DND-41 (cell line): ENCODE measurements around the gene CANT1.

ENCODE experiments used
- CTCF ChIP-seq: IDR thresholded peaks from 2 replicates; pipeline ENCODE4 v1.5.1; 2012; ENCODE audit warnings: borderline replicate concordance, low read length, moderate library complexity, mild to moderate bottlenecking; ENCODE audit not compliant: poor library complexity, severe bottlenecking; ENCODE audit errors: extremely low read depth
- EZH2 ChIP-seq: IDR thresholded peaks from 3 replicates; pipeline ENCODE4 v1.6.1; 2012; ENCODE audit warnings: borderline replicate concordance, low read depth, mild to moderate bottlenecking, moderate library complexity, low read length, inconsistent platforms; ENCODE audit not compliant: severe bottlenecking

DNA sequence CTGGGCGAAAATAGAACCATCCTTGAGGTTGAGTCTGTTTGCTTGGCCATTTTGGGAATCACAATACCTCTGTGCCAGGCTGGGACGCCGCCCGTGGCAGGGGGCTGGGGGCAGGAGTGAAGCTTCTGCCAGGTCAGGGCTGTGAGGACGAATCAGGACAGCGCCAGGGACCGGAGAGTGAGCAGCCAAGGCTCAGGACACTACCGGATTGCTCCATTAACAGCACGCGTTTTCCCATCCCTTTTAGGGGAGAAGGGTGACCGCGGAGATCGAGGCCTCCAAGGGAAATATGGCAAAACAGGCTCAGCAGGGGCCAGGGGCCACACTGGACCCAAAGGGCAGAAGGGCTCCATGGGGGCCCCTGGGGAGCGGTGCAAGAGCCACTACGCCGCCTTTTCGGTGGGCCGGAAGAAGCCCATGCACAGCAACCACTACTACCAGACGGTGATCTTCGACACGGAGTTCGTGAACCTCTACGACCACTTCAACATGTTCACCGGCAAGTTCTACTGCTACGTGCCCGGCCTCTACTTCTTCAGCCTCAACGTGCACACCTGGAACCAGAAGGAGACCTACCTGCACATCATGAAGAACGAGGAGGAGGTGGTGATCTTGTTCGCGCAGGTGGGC lies 37.8 kb upstream of the CANT1 start:
- TF ChIP-seq CTCF: no peak
- TF ChIP-seq EZH2: no peak
